Left colon (tissue), 2 donors: ENCODE measurements around the gene AAR2. TPM values are rescaled to one million over a fixed set of nuclear protein-coding genes. Genes with fewer than 3 reads are reported as not detected.

Experiments
- ATAC-seq: fragments of 200-7000 bp; cut with Tn5 transposase; one replicate; pipeline ENCODE4 v1.9.1; 2020; ENCODE audit warnings: mild to moderate bottlenecking, moderate library complexity
- DNase-seq, 2 donors: peaks; one replicate each; pipeline ENCODE4 v3.0.0-alpha.2; 2020
- intact Hi-C, 2 donors: fragments of 100-400 bp; cut with DNase I in 1 of 2; cut with micrococcal nuclease in 1 of 2; formaldehyde crosslinking; loops; one replicate each; pipeline versions ENCODE4 v1.11.2 to v1.14.0; 2022; cut with DNase I, micrococcal nuclease
- total RNA-seq, 2 donors: library from RNA; stranded (reverse); fragmentation: NEBNext Ultra II Directional; extraction: Animal tissue kit (Norgen Biotek cat#: 25700); gene quantifications; one replicate each; pipeline ENCODE4 v1.2.1, GENCODE V29; 2021
- donor health status: DM: no; HTN: no; CAD: no.
- donor health status: DM: yes; HTN: yes; CAD: no.

The AAR2 gene
- total RNA-seq, 2 donors from 2014 or later, result 16.7 to 19.3 TPM

DNA sequence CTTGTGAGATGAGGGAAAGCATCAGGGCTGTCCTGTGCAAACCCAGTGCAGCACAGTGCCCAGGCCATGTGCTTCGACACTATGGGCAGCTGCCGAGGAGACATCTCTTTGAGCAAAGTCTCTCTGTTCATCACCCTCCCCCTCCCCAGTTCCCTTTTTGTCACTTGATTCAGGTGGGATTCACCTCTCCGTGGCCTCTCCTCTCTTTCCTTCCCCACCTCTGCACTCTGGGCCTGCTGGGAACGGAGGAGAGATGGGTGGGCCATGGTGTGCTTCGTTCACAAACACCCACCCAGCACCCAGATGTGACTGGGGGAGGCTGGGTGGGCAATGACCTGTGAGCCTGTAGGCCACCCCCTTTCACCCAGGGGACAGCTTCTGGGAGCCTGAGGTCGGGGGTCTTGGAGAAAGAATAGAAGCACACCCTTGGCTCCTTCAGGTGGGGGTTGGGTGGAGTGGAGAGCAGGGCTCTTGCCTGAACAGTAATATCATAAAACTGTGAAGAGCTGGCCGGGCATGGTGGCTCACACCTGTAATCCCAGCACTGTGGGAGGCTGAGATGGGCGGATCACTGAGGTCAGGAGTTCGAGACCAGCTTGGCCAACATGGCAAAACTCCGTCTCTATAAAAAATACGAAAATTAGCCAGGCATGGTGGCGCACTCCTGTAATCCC, 36.4 kb downstream of the AAR2 start:
- no peak for ATAC-seq
- no peak for DNase-seq
- intact Hi-C loops, result no loop called here

DNA sequence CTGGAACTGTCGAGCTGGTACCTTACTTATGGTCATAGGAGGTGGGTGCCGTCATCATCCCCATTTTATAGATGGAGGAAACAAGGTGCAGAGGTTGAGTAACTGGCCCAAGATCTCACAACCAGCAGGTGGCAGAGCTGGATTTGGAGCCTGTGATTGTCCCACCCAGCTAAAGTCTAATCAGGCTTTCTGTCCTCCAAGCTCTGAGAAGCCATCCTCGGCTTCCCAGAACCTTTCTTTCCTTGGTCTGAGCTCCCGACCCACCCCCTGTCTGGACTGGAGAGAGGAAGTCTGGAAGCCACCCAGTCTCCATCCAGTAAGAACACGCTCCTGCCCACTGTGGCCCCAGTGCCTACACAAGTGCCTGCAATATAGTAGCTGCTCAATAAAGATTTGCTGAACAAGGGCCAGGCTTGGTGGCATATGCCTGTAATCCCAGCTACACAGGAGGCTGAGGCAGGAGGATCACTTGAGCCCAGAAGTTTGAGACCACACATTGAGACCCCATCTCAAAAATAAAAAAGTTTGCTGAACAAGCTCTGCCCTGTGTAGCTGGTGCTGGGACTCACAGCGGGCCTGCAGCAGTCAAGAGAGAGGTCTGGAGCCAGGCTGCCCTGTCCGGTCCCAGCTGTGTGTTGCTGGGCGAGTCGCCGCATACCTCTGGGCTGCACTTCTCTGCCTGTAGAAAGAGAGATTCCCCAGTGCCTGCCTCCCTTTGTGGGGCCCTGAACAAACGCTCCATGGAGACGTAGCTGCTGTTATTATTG, 37.3 kb downstream of the AAR2 start:
- DNase-seq, result no peak
- ATAC-seq, result no peak
- intact Hi-C loops, result no loop called here

DNA sequence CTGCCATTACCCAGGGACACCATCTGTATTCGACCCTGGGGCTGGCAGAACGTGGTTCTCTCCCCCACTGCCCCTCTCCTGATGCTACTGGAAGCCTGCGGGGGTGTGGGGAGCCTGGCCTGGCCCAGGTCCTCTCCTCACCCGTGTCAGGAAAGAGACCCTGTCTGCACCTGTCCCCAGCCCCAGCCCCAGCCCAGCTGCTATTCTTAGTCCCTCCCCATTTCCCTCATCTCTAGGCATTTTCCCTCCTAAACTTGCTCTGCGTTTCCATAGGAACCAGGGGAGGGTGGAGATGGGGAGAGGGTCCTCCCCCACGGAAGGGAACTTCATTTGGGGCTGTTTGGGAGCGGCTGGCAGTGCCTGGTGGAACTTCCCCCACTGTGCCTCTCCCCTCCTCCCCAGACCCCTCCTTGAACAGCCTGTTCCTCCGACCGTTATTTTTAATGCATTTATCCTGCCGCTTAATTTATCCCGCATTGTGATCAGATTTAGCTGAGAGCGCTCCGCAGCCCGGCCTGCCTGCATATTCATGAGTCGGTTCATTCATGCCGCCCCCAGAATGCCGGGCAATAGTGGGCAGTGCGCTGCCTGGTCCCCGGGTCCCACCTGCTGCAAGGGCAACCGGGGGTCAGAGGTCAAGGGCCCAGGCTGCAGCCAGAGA, 38.0 kb downstream of the AAR2 start:
- ATAC-seq (no peak), DNase-seq (no peak)
- intact Hi-C loops, result no loop called here

DNA sequence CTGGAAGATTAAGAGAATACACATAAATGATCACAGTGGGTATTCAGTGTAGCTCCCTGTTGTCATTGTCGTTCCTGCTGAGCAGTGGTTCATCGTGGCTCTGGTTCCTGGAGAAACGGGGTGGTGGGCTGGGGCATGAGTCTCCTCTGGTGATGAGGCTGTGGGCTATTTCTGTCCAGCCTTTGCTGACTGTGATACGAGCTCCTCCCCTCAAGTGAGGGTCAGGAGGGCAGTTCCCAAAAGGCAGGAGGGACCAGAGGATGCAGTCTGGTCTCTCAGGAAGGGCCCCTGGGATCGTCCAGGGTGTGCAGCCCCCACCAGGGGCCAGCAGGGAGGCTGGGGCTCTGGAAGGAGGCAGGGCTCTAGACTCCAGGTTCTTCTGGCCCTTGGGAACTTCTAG, 38.7 kb downstream of the AAR2 start:
- ATAC-seq (no peak), DNase-seq (no peak)
- intact Hi-C loops, result no loop called here

DNA sequence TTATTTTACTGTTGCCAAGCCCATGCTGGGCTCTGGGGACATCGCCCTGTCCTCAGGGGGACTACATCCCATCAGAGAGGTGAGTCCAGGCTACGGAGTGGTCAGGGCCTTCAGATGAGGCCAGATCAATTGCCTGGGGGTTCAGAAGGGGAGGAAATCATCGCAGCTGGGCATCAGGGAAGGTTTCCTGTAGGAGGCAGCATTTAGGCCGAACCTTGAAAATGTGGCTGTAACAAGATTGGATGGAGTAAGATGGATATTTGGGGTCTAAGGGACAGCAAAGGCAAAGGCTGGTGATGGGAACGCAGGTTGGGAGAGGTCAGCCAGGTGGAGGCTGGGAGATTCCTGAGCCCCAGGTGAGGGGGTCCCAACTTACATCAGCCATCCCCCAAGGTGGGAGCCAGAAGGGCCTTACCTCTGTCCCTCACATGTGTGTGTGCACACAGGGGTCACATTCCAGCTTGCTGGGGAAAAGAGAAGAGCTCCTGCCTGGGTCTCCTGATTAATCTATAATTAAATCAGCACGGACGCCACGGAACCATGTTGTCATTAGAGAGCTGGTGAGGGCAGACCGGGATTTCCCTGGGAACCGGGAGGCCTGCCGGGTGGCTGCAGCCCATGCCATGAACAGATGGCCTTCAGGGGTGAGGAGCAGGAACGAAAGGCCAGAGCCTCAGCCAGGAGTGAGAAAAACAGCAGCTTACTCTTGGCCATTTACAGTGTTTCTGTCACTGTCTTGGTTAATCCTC, 39.3 kb downstream of the AAR2 start:
- no peak for ATAC-seq
- DNase-seq, result no peak
- intact Hi-C loops, result no loop called here

DNA sequence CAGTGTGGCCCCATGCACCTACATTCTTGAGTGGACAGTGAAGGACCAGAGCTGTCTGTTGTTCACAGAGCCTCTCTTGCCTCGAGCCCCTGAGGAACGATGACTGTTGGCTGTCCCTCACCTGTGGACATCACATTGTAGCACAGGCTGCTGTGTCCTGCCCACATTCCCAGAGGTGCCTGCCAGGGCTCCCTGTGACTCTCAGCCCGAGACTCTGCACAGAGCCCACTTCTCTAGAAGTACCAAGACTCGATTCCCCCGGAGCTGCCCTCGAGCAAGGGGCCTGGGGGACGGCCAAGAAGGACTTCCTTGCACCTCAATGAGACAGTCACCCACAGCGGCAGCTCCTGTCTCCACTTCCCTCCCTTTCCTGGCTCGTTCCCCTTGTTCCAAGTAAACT, 41.3 kb downstream of the AAR2 start:
- no peak for ATAC-seq
- intact Hi-C loops, result no loop called here
- DNase-seq, result no peak

DNA sequence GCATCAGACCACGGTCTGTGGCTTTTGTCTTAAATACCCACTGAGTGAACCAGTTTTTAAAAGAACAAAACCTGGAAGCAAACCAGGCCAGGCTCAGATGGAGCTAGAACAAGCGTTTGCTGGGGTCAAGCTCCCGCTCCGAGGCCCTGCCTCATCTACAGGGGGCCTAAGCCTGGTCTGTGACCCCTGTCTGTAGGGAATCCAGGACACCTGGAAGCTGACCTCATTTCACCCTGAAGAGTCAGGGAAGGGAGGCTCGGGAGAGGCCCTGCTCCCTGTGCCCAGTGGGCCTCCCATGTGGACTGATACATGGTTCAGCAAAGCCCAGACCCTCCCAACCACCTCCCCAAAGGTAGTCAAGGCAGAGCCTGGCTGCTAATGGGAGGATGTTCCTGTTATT, 43.1 kb downstream of the AAR2 start:
- ATAC-seq, result no peak
- DNase-seq, result no peak
- intact Hi-C loops, result no loop called here

DNA sequence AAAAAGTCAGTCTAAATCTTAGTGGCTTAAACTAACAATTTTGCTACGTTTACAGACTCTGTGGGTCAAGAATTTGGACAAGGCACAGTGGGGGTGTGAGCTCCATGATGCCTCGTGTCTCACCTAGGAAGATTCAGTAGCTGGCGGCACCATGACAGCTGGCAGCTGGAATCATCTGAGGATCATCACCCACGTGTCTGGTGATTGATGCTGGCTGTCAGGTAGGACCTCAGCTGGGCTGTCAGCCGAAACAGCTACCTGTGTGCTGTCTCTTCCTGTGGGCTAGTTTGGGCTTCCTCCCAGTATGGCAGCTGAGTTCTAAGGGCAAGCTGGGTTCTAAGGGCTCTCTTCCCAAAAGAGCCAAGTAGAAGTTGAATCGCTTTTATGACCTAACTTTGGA, 43.5 kb downstream of the AAR2 start:
- ATAC-seq (no peak), DNase-seq (no peak)
- intact Hi-C loops, result no loop called here

DNA sequence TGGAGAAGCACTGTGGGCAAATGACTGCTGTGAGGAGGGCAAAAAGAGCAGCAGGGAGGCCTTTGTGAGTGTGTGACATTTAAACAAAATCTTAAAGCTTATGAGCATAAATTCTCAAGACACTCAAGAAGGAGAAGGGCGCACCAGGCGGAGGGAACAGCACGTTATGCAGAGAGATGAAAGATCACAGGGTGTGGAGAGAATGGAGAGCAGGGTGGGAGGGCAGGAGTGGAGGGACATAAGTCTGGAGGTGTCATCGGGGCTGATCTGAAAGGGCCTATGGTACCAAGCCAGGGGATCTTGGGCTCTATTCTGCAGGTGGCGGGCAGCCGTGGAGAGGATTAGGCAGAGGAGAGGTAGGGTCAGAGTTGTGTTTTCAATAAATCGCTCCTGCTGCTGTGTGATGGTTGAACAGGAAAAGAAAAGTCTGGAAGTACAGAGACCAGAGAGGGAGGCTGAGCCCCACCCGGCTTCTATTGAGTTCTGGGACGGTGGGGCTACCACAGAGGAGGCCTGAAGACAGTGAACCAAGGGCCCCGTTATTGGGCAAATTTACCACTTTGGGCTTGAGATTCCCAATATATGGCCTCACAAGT, 45.6 kb downstream of the AAR2 start:
- ATAC-seq, result no peak
- intact Hi-C loops, result no loop called here
- DNase-seq, result no peak

DNA sequence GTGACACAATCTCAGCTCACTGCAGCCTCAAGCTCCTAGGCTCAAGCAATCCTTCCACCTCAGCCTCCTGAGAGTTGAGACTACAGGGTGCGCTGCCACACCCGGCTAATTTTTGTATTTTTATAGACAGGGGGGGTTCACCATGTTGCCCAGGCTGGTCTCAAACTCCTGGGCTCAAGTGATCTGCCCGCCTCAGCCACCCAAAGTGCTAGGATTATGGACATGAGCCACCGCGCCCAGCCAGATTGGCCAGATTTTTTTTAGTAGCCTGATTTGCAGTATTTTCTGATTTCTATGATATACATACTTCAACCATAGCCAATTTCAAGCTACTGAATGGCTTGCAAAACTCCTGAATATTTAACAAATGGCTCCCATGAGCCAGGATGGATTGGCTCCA, 48.5 kb downstream of the AAR2 start:
- intact Hi-C loops, result no loop called here
- no peak for DNase-seq
- ATAC-seq, result no peak

DNA sequence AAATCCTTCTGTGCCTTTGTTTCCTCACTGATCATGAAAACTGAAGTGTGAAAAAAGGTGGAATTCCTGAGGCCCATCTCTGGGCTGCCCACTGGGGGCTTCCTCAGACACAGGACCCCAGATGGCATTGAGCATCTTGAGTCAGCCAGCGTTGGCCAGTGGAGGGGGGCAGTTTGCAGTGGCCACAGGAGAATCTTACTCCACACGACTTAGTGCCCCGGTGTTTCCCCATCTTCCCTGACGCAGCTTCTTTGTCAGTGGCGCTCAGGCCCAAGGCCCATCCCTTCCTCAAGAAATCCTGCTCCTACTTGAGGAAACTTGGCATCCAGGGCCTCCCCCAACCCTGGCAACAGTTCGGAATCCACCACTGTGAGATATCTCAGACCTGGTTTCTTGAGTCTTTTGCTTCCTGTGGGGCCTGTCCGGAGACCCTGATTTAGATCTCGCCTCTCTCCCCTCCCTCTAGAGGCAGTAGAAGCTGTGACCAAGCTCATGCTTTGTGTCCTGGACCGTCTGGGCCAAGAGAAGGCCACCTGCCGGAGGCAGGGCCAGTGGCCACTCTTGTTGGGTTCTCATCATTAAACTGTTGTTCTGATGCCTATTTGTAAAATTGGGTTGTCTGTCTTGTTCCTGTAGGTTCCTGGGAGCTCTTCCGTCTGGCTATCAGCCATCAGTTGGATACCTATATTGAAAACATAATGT, 49.6 kb downstream of the AAR2 start:
- intact Hi-C loops, result no loop called here
- DNase-seq, result no peak
- ATAC-seq, result no peak

DNA sequence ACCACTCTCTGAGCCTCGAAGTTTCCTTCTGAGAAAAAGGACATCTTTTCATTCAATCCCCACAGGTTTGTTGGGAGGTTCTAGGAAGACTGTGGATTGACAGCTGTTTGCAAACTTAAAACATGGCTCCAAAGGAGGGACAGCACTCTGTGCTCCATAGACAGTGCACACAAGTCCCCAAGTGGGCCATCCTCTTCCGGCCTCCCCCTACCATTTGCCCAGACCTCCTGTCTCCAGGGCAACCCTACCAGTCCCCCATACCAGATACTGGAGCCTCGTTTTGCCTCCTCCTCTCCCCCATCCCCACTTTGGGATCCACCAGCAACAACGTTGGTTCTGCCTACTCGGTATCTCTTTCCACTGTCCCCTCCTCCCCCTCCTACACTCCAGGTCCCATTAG, 61.4 kb downstream of the AAR2 start:
- ATAC-seq (no peak), DNase-seq (no peak)
- intact Hi-C loops, result no loop called here

DNA sequence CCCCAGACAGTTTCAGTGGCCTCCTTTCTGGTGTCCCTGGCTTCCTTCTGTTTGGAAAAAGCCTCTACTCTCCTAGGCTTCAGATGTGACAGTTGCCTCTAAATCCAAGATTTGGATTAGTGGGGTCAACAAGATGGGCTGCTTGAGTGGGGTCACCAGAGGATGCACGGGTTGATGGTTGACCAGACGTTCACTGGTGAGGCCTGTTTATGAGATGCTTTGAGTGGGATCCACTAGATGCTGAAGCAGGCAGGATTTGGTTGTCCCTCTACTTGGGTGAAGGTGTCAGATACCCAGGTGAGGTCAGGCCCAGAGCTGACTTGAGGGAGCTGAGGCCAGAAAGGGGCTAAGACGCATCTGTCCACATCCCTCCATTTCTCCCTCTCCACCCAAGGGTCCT, 61.8 kb downstream of the AAR2 start:
- intact Hi-C loops, result no loop called here
- ATAC-seq (no peak), DNase-seq (no peak)

DNA sequence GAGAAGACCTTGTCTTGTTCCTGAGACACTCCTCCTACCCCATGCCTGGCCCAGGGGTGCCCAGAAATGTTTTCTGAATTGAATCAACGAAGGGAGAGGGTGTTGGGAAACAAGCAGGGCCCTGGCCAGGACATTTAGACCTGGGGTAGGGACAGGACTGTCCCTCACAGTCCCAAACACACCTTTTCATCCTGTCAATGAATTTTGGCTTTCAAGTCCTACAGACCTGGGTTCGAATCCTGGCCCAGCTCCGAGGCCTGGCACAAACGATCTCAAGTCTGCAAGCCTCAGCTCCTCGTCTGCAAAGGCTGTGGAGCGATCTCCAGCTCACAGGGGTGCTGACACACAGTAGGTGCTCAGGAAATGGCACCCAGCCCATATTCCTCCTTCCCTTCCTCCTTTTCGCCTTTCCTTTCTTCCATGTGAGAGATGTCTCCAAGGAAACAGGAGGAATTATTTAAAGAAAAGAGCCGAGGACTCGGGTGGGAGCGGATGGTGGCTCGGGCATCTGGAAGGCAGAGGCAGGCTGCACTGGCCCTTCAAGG, 62.6 kb downstream of the AAR2 start:
- intact Hi-C loops, result no loop called here
- no peak for ATAC-seq

DNA sequence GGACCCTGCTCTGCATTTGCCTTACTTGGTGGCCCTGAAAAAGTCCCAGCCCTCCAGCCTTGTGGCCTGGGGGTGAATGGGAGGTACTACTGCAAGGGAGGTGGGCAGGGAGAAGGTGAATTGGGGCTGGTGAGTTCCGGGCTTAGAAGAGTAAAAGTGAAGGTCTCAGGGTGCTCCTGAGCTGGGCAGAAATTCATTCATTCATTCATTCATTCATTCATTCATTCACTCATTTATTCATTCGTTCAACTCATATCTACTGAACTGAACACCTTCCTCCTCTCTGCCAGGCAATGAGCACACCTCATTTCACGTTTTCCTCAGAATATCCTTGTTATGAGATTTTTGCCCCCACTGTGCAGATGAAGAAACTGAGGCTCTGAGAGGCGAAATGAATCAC, 63.2 kb downstream of the AAR2 start:
- DNase-seq, result no peak
- intact Hi-C loops, result no loop called here
- ATAC-seq, result no peak

More for the DNA sequence above, 62.6 kb downstream of the AAR2 start:
- DNase-seq, result no peak

DNA sequence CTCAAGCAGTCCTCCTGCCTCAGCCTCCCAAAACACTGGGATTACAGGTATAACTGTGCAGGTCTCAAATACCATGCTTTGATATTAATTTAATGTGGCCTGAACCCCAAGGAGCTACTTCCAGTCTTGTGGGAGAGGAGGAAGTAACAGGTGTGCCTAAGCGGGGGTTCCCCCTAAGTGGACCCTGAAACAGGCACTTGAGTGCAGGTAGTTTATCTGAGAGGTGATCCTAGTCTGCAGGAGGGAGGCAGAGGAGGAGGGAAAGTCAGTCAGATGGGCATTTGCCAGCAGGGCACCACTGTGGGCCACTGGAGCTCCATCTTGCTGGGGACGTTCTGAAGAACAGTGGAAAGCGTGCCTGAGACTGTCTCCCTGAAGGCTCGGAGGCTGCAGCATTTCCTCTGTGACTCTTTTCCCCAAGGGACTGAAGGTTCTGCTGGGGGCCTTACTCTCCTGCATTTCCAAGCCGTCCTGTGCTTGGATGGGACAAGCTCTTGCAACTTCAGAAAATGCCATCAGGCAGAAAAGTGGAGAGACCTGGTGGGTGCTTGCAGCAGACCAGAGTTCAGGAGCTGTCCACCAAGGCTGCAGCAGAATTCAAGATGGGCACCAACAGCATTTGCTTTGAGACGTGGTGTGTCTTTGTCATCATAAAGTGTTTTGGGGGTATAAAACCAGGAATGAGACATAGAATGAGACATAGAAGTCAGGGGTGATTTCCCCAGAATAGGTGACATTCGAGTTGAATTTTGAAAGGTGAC, 65.3 kb downstream of the AAR2 start:
- ATAC-seq, result no peak
- DNase-seq, result no peak
- intact Hi-C loops, result no loop called here

DNA sequence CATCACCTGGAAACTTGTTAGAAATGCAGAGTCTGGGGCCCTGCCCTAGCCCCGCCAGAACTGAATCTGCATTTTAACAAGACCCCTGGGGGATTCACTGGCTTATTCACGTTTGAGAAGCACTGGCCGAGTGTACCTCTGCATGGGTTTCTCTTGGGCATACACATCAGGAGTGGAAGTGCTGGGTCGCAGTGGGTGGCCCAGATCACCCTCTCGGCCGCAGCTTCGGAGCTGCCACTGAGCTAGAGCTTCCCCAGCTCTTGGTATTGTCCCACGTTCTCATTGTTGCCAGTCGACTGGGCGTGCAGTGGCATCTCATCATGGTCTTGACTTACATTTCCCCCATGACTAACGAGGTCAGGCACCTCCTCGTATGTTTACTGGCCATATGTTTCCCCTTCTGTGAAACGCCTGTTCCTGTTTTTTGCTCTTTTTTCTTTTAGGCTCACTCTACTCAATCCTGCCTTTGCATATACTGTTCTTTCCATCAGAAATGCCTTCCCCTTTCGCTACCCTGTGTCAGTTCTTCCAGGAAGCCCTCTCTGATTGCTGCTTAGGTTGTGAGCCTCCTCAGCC, 66.8 kb downstream of the AAR2 start:
- DNase-seq (no peak), ATAC-seq (no peak)
- intact Hi-C loops, result no loop called here
